PFSK-1 (cell line): ENCODE measurements around the gene SLC25A47.

Experiments
- FOXP2 ChIP-seq: optimal IDR thresholded peaks from 2 replicates; pipeline ENCODE3; 2011; ENCODE audit warnings: borderline replicate concordance, control low read depth, inconsistent platforms; ENCODE audit not compliant: insufficient read depth; ENCODE audit errors: extremely low read length, extremely low read depth
- POLR2AphosphoS5 ChIP-seq: IDR thresholded peaks from 2 replicates; pipeline ENCODE4 v1.6.1; 2012; ENCODE audit warnings: low read depth, mild to moderate bottlenecking, control low read depth, low read length, moderate library complexity
- SIN3A ChIP-seq: IDR thresholded peaks from 2 replicates; pipeline ENCODE4 v1.6.1; 2012; ENCODE audit warnings: mild to moderate bottlenecking, low read length, moderate library complexity, borderline replicate concordance; ENCODE audit not compliant: insufficient read depth
- TAF1 ChIP-seq: IDR thresholded peaks from 2 replicates; pipeline ENCODE4 v1.6.1; 2012; ENCODE audit warnings: low read length, control low read depth, borderline replicate concordance; ENCODE audit not compliant: insufficient read depth
- TF ChIP-seq, protein P1 (sequence below), 2 experiments: IDR thresholded peaks; 2 replicates each; pipeline versions ENCODE4 v1.6.1 to v1.8.0; 2011 to 2012; ENCODE audit warnings: low read depth in 2 of 2, low read length in 2 of 2, control low read depth in 1 of 2, inconsistent platforms in 1 of 2, mild to moderate bottlenecking in 1 of 2, moderate library complexity in 1 of 2; ENCODE audit not compliant: insufficient read depth in 1 of 2

DNA sequence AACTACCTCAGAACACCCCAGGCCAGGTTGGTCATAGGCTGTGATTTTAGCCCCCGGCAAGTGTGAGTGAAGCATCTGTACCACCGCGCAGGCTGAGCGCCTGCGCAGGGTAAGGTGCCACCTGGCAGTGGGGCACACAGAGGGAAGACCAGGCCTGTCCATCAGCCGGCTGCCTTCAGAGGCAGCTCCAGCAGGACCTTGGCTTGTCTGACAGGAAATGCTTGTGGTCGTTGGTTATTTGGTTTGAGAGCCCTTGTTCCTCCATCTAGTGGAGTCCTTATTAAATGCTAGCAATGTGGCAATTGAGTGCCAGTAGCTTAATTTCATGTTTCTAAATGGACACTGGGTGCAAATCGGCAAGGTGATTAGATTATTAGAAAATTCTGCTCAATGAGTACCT, 44.4 kb upstream of the SLC25A47 start:
- TF ChIP-seq POLR2AphosphoS5 (no peak), SIN3A (no peak), TAF1 (no peak), FOXP2 (no peak)
- TF ChIP-seq, protein P1, sequence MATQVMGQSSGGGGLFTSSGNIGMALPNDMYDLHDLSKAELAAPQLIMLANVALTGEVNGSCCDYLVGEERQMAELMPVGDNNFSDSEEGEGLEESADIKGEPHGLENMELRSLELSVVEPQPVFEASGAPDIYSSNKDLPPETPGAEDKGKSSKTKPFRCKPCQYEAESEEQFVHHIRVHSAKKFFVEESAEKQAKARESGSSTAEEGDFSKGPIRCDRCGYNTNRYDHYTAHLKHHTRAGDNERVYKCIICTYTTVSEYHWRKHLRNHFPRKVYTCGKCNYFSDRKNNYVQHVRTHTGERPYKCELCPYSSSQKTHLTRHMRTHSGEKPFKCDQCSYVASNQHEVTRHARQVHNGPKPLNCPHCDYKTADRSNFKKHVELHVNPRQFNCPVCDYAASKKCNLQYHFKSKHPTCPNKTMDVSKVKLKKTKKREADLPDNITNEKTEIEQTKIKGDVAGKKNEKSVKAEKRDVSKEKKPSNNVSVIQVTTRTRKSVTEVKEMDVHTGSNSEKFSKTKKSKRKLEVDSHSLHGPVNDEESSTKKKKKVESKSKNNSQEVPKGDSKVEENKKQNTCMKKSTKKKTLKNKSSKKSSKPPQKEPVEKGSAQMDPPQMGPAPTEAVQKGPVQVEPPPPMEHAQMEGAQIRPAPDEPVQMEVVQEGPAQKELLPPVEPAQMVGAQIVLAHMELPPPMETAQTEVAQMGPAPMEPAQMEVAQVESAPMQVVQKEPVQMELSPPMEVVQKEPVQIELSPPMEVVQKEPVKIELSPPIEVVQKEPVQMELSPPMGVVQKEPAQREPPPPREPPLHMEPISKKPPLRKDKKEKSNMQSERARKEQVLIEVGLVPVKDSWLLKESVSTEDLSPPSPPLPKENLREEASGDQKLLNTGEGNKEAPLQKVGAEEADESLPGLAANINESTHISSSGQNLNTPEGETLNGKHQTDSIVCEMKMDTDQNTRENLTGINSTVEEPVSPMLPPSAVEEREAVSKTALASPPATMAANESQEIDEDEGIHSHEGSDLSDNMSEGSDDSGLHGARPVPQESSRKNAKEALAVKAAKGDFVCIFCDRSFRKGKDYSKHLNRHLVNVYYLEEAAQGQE (IDR thresholded peaks at IDR 0.05; ENCODE audit: insufficient read depth in 1 of 2, low read depth in 2 of 2, low read length in 2 of 2), result no peak
